Umbilical cord (tissue), 2 donors: Measurements from ENCODE around the gene ACADSB. TPM values are rescaled to one million over a fixed set of nuclear protein-coding genes. Genes with fewer than 3 reads are reported as not detected.

Experiments
- DNase-seq: peaks from one replicate; pipeline ENCODE4 v3.0.0-alpha.2; 2015; ENCODE audit warnings: low spot score
- total RNA-seq: library from RNA; depleted of rRNA; stranded (reverse); fragments of >200 nt; gene quantifications from one replicate; pipeline ENCODE4 v1.2.3, GENCODE V29; 2014; ENCODE audit warnings: low replicate concordance; ENCODE audit not compliant: insufficient read depth

ACADSB gene
- 10.6 TPM for total RNA-seq

DNA sequence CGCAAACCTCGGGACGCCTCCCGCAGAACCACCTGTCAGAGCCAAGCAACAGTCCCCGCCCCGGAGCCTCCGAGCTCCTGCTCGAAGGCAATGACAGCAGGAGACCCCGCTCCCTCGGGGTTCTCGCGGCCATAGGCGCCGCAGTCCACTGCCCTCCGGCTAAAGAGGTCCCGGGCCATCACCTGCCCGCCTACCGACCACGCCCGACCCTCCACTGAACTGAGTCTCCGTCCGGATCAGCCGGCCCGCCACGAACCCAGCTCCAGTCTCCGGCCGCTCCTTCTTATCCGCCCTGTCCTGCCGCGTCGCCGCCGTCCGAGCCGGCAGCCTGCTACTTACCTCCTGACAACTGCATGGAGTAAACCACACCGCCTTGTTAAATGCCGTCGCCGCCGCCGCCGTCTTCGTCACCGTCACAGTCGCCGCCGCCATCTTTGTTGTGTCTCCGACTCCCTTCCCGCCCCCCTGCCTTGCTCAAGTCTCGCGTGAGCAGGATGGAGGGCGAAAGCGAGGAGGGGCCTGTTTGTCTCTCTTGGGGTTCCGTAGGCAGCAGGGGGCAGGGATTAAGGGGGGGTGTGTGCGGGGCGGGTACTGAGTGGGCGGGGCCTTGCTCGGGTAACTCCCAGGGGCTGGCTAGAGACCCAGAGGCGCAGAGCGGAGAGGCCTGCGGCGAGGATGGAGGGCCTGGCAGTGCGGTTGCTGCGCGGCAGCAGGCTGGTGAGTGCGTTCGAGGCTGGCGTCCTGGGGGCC lies at the start of gene ACADSB, which contains the start of gene IKZF5:
TSS of gene ACADSB (plus strand) at position 652 of the 750 bp plus-strand sequence. CDS start at position 676, 24 bp downstream.
TSS of gene IKZF5 (minus strand) at position 441 of the 750 bp plus-strand sequence. CDS start 10,170 bp downstream, outside the sequence.
- DNase-seq: peak; percentile 99

DNA sequence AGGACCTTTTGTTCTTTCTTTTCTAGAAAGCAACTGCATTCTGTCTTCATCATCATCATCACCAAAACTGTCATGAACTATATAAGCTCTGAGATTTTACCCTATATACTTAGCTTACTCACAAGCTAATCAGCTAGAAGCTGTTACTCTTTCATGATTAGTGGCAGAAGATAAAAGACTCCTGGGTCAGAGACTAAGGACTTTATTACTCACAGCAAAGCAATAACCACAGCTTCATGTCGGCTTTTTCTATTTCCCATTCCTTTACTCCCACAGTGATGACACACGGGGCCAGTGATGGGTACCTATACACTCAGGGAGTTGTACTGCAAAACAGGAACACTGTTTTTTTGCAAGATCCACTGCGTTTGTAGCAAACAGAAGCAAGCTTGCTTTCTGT lies 46.4 kb upstream of the ACADSB start:
- DNase-seq: no peak

- DNase-seq: no peak
Observed at GRCh38 chr10:122966879-122967278, 41.9 kb upstream of the ACADSB start.

DNA sequence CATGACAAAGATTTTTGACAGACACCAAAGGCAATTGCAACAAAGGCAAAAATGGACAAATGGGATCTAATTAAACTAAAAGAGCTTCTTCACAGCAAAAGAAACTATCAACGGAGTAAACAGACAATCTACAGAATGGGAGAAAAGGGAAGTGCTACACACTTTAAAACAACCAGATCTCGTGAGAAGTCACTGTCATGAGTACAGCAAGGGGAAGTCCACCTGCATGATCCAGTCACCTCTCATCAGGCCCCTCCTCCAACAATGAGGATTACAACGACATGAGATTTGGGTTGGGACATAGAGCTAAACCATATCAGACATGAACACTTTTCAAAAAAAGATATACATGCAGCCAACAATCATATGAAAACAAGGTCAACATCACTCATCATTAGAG lies 40.1 kb upstream of the ACADSB start:
- no peak for DNase-seq

DNA sequence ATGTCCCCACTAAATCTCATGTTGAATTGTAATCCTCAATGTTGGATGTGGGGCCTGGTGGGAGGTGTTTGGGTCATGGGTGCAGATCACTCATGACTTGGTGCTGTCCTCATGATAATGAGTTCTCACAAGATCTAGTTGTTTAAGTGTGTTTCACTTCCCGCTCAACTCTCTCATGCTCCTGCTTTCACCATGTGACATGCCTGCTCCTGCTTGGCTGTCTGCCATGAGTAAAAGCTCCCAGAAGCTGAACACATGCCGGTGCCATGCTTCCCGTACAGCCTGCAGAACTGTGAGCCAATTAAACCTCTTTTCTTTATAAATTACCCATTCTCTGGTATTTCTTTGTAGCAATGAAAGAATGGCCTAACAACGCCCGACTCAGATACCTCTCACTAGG lies 34.8 kb upstream of the ACADSB start:
- DNase-seq: no peak

- DNase-seq: no peak
Observed at GRCh38 chr10:122974543-122975064, 34.2 kb upstream of the ACADSB start.

DNA sequence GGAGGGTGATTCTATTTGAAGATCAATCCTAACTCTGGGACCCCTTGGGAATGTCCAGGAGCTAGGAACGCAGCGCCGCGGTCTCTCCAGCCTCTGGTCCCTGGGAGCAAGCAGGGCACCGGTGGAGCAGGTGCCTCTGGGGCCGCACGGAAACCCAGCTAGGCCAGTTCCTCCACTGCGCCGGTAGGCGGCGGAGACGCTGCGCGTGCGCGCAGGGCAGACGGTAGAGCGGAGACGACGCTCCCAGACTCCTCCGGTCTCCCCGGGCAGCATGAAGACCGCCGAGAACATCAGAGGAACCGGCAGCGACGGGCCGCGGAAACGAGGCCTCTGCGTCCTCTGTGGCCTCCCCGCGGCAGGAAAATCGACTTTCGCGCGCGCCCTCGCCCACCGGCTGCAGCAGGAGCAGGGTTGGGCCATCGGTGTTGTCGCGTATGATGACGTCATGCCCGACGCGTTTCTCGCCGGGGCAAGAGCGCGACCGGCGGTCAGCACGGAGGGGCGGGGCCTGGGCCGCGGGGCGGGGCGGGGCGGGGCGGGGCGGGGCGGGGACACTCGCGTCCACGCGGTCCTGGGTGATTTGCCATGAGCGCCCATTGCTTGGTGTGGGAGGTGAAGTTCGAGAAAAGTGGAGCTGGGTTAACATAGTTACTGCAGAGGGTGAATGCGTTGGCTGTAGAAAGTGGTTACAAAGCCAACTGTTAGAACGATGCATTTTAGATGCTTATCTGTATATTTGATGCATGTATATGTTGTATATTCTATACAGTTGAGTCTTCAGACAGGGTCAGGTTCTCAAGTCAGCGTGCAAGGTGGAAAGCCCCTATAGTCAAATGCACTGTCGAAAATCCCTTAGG lies 28.4 kb upstream of the ACADSB start, which contains the start of gene PSTK:
TSS of gene PSTK (plus strand) at position 193 of the 857 bp plus-strand sequence. CDS start at position 272, 79 bp downstream.
- DNase-seq: peak; percentile 94

DNA sequence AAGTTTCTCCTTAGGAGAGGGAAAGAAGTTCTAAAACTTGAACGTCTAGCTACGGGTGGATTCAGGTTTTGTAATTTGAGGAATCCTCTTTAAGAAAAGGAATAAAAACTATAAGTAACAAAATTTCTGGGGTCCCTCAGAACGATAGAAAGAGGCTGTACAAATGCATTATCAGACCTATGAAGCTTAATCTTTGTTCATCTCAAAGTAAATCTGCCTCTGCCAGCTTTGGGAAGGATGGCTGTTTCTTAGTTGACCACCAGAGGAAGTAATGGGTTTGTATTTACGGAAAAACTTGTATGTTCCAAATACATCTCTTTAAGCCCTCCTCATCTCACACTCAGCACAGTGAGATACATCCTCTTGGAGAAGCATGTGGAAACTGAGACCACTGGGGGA lies 27.7 kb upstream of the ACADSB start:
- peak; percentile 39 for DNase-seq

DNA sequence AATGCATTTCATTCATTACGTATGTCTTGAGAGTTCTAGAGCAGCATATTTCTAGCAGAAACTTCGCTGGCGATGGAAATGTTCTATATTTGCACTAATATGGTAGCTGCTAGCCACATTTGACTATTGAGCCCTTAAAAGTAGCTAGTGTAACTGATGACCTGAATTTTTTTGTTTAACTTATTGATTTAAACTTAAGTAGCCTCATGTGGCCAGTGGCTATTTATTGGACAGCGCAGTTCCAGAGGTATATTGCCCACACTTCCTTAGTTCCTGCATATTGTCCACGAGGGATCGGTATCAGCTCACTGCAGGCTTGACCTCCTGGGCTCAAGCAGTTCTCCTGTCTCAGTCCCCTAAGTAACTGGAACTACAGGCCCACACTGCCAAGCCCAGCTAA lies 24.9 kb upstream of the ACADSB start:
- DNase-seq: no peak

GRCh38 chr10:122984708-122985107 lies 24.1 kb upstream of the ACADSB start:
- no peak for DNase-seq

- DNase-seq: no peak
Observed at GRCh38 chr10:122986335-122986734, 22.5 kb upstream of the ACADSB start.

- DNase-seq: no peak
Observed at GRCh38 chr10:122988501-122988900, 20.3 kb upstream of the ACADSB start.

DNA sequence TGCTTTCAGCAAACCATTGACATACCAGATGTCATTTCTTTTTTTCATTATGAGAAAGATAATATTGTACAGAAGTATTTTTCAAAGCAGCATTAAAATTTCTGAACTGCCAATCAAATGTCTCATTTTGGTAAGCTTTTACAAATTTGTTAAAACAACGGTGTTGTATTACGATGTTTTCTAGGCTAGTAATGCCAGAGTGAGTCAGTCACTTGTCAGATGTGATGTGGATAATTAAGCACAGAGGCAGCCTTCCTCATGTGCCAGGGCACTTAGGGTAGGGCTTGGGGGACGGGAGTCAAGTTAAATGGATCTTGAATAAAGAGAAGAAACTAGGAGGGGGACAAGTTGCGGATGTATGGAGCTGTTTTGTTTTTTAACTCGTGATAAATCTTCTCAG lies 18.5 kb upstream of the ACADSB start:
- no peak for DNase-seq

DNA sequence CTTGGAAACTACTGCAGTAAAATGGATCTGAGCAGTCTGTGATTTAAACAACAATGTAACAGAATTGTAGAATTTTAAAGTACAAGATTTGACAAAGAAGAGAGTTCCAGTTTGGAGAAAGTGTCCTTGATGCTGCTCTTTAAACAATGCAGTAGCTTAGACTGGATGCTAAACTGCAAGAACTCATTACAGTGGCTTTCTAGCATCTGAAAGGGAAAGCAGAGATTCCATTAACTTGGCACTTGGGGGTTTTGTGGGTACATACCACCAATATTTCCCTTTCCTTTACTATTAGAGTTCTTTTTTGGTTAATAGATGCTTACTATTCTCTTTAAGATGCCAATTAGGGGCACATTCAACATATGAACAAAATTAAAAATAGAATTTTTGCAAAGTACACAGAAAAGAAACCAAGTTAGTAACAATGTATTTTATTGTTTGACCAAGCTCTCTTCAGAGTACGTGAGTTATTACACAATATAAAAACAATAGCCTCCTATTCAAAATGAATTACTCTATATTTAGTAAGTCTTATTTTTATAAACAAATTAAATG lies 16.7 kb upstream of the ACADSB start:
- DNase-seq: no peak

DNA sequence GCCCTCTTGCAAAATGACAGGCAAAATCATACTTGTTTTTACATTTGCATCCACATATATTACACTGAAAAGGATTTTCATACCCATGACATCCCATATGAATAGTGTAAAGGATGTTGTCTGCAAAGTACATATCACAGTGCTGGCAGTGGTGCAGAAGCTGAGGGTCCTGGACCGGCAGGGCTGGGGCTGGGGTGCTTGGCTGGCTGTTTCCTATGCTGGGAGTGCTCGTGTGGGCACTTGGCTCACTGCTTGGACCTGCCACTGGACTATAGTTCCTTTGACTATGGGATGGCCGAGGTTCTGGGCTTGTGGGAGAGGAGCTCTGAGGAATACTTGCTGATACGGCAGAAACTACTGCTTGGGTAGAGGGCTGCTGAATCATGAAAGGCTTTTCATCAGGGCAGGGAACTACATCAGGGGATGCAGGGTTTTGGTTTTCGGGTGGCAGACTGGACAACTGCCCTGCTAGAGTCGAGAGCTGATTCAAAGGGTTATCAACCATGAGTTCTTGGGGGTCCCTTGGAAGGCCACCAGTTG lies 14.9 kb upstream of the ACADSB start:
- DNase-seq: no peak

- no peak for DNase-seq
Observed at GRCh38 chr10:122995936-122996335, 12.9 kb upstream of the ACADSB start.

DNA sequence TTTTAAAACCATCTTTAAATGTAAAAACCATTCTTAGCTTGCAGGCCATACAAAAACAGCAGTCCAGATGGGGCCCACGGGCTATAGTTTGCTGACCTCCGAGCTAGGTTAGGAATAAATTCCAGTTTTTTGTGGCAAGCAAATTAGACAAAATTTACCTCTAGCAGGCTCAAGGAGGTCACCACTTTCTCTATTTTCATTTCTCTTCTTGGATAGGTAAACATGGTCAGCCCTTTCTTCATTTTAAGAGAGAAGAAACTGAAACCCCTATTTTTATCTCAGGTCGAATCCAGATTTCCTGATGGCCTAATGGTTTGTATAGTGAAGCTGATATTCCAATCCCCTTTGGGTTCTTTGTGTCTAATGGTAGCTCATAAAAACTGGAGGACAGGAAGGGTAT lies 10.9 kb upstream of the ACADSB start:
- no peak for DNase-seq

GRCh38 chr10:122998360-122998917 lies 10.4 kb upstream of the ACADSB start:
- no peak for DNase-seq

- DNase-seq: no peak
Observed at GRCh38 chr10:122998934-122999333, 9.9 kb upstream of the ACADSB start.

DNA sequence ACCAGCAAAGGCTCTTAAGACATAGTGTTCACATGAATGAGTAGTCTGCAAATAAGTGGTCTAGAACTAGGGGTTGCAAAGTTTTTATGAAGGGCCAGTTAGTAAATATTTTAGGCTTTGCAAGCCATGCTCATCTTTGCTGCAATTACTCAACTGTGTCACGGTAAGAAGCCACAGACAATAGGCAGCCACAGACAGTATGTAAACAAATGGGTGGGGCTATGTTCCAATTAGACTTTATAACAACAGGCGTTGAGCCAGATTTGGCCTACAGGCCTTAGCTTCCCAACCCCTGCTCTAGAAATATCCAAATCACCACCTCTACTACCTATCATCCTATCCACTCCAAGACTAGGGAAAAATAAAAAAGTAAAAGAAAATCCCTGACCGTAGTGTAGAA lies 9.5 kb upstream of the ACADSB start:
- no peak for DNase-seq

GRCh38 chr10:123000155-123000554 lies 8.7 kb upstream of the ACADSB start:
- no peak for DNase-seq
